SK-N-SH treated with all-trans-retinoic acid at 6 μM for 48 hours (cell line): ENCODE results near the gene FIGLA.

ENCODE experiments used
- ATAC-seq: fragments of 200-7000 bp; cut with Tn5 transposase; 3 replicates; pipeline ENCODE4 v1.9.1; 2020; ENCODE audit warnings: mild to moderate bottlenecking, moderate library complexity
- ARNTL ChIP-seq: fragments of 450-650 bp; formaldehyde crosslinking; IDR thresholded peaks from 2 replicates; pipeline ENCODE4 v1.5.0; 2020; ENCODE audit warnings: low read depth, mild to moderate bottlenecking, moderate library complexity, borderline replicate concordance
- BACH2 ChIP-seq: fragments of 250-450 bp; sonication (Bioruptor Pico); IDR thresholded peaks from 2 replicates; pipeline ENCODE4 v1.9.0; 2021; ENCODE audit warnings: mild to moderate bottlenecking, borderline replicate concordance
- CREB5 ChIP-seq: fragments of 250-450 bp; sonication (Bioruptor Pico); IDR thresholded peaks from 2 replicates; pipeline ENCODE4 v1.5.1; 2020; ENCODE audit warnings: low read depth, mild to moderate bottlenecking, moderate library complexity
- CSDC2 ChIP-seq: fragments of 250-450 bp; sonication (Bioruptor Pico); IDR thresholded peaks from 2 replicates; pipeline ENCODE4 v1.5.0; 2020; ENCODE audit warnings: mild to moderate bottlenecking, moderate library complexity
- CSRNP3 ChIP-seq: fragments of 250-450 bp; sonication (Bioruptor Pico); IDR thresholded peaks from 2 replicates; pipeline ENCODE4 v1.5.1; 2021; ENCODE audit warnings: mild to moderate bottlenecking, moderate library complexity
- ESRRG ChIP-seq: fragments of 250-450 bp; sonication (Bioruptor Pico); IDR thresholded peaks from 2 replicates; pipeline ENCODE4 v1.6.1; 2021; ENCODE audit warnings: mild to moderate bottlenecking
- GLIS3 ChIP-seq: fragments of 250-450 bp; sonication (Bioruptor Pico); IDR thresholded peaks from 2 replicates; pipeline ENCODE4 v1.5.0; 2020; ENCODE audit warnings: mild to moderate bottlenecking, moderate library complexity
- ISL1 ChIP-seq: fragments of 250-450 bp; sonication (Bioruptor Pico); IDR thresholded peaks from 2 replicates; pipeline ENCODE4 v2.1.2; 2022; ENCODE audit warnings: mild to moderate bottlenecking, moderate library complexity
- OSR1 ChIP-seq: fragments of 250-450 bp; sonication (Bioruptor Pico); IDR thresholded peaks from 2 replicates; pipeline ENCODE4 v1.8.0; 2022; ENCODE audit warnings: moderate library complexity, mild to moderate bottlenecking, inconsistent platforms
- PATZ1 ChIP-seq: fragments of 250-450 bp; sonication (Bioruptor Pico); IDR thresholded peaks from 2 replicates; pipeline ENCODE4 v1.8.0; 2020; ENCODE audit warnings: mild to moderate bottlenecking, moderate library complexity, borderline replicate concordance
- POU6F1 ChIP-seq: fragments of 250-450 bp; sonication (Bioruptor Pico); IDR thresholded peaks from 2 replicates; pipeline ENCODE4 v1.8.0; 2021; ENCODE audit warnings: low read depth, mild to moderate bottlenecking, moderate library complexity, borderline replicate concordance
- PPARA ChIP-seq: fragments of 250-450 bp; sonication (Bioruptor Pico); IDR thresholded peaks from 2 replicates; pipeline ENCODE4 v1.5.0; 2020; ENCODE audit warnings: mild to moderate bottlenecking, borderline replicate concordance
- RARB ChIP-seq: fragments of 250-450 bp; sonication (Bioruptor Pico); IDR thresholded peaks from 2 replicates; pipeline ENCODE4 v1.8.0; 2021; ENCODE audit warnings: mild to moderate bottlenecking, moderate library complexity
- SNAI2 ChIP-seq: fragments of 250-450 bp; sonication (Bioruptor Pico); IDR thresholded peaks from 2 replicates; pipeline ENCODE4 v1.5.0; 2020; ENCODE audit warnings: mild to moderate bottlenecking, moderate library complexity
- TCF4 ChIP-seq: fragments of 250-450 bp; sonication (Bioruptor Pico); IDR thresholded peaks from 2 replicates; pipeline ENCODE4 v1.8.0; 2021; ENCODE audit warnings: mild to moderate bottlenecking, moderate library complexity, borderline replicate concordance
- TOX ChIP-seq: fragments of 250-450 bp; sonication (Bioruptor Pico); IDR thresholded peaks from 2 replicates; pipeline ENCODE4 v1.8.0; 2021; ENCODE audit warnings: mild to moderate bottlenecking, moderate library complexity, borderline replicate concordance
- TSHZ2 ChIP-seq: fragments of 250-450 bp; sonication (Bioruptor Pico); IDR thresholded peaks from 2 replicates; pipeline ENCODE4 v1.5.0; 2020; ENCODE audit warnings: mild to moderate bottlenecking, moderate library complexity
- ZC3H10 ChIP-seq: fragments of 250-450 bp; sonication (Bioruptor Pico); IDR thresholded peaks from 2 replicates; pipeline ENCODE4 v1.5.1; 2021; ENCODE audit warnings: mild to moderate bottlenecking, moderate library complexity
- ZFP3 ChIP-seq: fragments of 250-450 bp; sonication (Bioruptor Pico); IDR thresholded peaks from 2 replicates; pipeline ENCODE4 v1.5.0; 2020; ENCODE audit warnings: mild to moderate bottlenecking, moderate library complexity
- ZFP30 ChIP-seq: fragments of 450-650 bp; formaldehyde crosslinking; IDR thresholded peaks from 2 replicates; pipeline ENCODE4 v1.5.0; 2022; ENCODE audit warnings: mild to moderate bottlenecking, moderate library complexity
- ZNF565 ChIP-seq: fragments of 450-650 bp; formaldehyde crosslinking; conservative IDR thresholded peaks from 2 replicates; pipeline ENCODE4 v1.5.0; 2020; ENCODE audit warnings: low read depth, mild to moderate bottlenecking, moderate library complexity
- ZNF70 ChIP-seq: fragments of 450-650 bp; formaldehyde crosslinking; IDR thresholded peaks from 2 replicates; pipeline ENCODE4 v1.5.0; 2020; ENCODE audit warnings: mild to moderate bottlenecking, moderate library complexity
- ZNF8 ChIP-seq: fragments of 450-650 bp; formaldehyde crosslinking; IDR thresholded peaks from 2 replicates; pipeline ENCODE4 v1.5.0; 2020; ENCODE audit warnings: mild to moderate bottlenecking, moderate library complexity

FIGLA gene

GRCh38 chr2:70759446-70759845 lies 31.0 kb downstream of the FIGLA start:
- no peak for ATAC-seq
- TF ChIP-seq CREB5 (CRISPR knock-in tag) (no peak), ZNF565 (CRISPR knock-in tag) (no peak), ZNF8 (CRISPR knock-in tag) (no peak), ZFP3 (CRISPR knock-in tag) (no peak), SNAI2 (CRISPR knock-in tag) (no peak), PATZ1 (CRISPR knock-in tag) (no peak), BACH2 (no peak), OSR1 (CRISPR knock-in tag) (no peak), TCF4 (CRISPR knock-in tag) (no peak), TSHZ2 (CRISPR knock-in tag) (no peak), PPARA (CRISPR knock-in tag) (no peak), TOX (CRISPR knock-in tag) (no peak), CSRNP3 (CRISPR knock-in tag) (no peak), POU6F1 (CRISPR knock-in tag) (no peak), ESRRG (CRISPR knock-in tag) (no peak), CSDC2 (CRISPR knock-in tag) (no peak), ZC3H10 (CRISPR knock-in tag) (no peak), ZFP30 (CRISPR knock-in tag) (no peak), ZNF70 (no peak), GLIS3 (no peak)
- TF ChIP-seq, all 23 proteins: peak for 0

GRCh38 chr2:70757966-70758365 lies 32.5 kb downstream of the FIGLA start:
- ATAC-seq, result no peak
- TF ChIP-seq OSR1 (CRISPR knock-in tag) (no peak), TOX (CRISPR knock-in tag) (no peak), ZNF565 (CRISPR knock-in tag) (no peak), CSRNP3 (CRISPR knock-in tag) (no peak), POU6F1 (CRISPR knock-in tag) (no peak), PPARA (CRISPR knock-in tag) (no peak), ZFP3 (CRISPR knock-in tag) (no peak), ZNF8 (CRISPR knock-in tag) (no peak), RARB (CRISPR knock-in tag) (no peak), TSHZ2 (CRISPR knock-in tag) (no peak), ARNTL (CRISPR knock-in tag) (no peak), ISL1 (no peak)
